ENCODE results near the gene BRD4.

BRD4 gene

DNA sequence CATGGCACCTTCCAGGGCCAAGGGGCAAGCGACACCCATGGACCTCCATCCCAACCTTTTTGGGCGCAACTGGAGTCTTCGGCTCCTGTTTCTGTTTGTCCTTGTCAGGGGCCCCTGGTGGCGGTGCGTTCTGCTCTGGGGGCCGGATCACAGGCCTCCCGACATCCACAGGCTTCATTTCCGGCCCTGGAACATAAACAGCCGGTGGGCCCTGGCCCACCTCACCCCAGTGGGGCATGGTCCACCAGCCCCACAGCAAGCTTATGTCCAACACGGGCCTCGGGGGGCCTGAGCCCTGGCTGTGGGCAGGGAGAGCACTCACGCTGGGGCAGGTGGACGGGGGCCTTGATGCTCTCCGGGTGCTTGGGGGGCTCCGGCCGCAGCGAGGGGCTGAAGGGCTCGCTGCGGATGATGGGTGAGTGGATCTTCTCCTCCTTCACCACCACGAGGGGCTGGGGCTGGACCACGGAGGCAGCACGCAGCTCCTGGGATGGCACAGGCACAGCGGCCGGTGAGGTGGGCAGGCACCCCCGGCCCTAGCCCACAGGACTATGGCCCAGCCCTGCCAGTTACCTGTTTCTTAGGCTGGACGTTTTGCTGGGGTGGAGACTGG lies 92.9 kb downstream of the BRD4 start:
- TF ChIP-seq, protein P1, sequence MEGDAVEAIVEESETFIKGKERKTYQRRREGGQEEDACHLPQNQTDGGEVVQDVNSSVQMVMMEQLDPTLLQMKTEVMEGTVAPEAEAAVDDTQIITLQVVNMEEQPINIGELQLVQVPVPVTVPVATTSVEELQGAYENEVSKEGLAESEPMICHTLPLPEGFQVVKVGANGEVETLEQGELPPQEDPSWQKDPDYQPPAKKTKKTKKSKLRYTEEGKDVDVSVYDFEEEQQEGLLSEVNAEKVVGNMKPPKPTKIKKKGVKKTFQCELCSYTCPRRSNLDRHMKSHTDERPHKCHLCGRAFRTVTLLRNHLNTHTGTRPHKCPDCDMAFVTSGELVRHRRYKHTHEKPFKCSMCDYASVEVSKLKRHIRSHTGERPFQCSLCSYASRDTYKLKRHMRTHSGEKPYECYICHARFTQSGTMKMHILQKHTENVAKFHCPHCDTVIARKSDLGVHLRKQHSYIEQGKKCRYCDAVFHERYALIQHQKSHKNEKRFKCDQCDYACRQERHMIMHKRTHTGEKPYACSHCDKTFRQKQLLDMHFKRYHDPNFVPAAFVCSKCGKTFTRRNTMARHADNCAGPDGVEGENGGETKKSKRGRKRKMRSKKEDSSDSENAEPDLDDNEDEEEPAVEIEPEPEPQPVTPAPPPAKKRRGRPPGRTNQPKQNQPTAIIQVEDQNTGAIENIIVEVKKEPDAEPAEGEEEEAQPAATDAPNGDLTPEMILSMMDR (IDR thresholded peaks at IDR 0.05; ENCODE audit: low read depth, low read length) = no peak
- H3K4me3 ChIP-seq (ENCODE audit: low read depth, low read length) = no peak overlapping the region

DNA sequence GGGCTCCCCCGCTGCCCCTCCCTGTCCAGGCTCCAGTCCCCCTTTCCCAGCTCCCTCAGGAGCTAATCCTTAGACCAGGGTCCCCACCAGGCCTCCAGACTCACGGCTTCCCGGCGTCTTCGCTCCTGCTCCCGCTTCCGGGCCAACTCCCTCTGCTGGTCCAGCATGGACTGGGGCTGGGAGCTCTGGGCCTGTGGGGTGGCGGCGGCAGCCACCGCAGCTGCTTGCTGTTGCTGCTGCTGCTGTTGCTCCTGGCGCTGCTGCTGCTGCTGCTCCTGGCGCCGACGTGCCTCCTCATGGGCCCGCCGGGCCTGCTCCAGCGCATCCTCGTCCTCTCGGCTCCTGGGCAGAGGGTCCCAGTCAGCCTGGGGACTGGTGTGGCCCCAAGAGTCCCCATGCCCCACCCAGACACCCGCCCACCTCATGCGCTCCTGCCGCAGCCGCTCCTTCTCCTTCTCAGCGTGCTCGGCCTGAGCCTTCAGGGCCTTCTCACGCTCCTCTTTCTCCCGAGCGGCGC lies 93.6 kb downstream of the BRD4 start:
- no peak overlapping the region for H3K4me3 ChIP-seq (ENCODE audit: low read depth, low read length)
- TF ChIP-seq, protein P1 (IDR thresholded peaks at IDR 0.05; ENCODE audit: low read depth, low read length) = no peak

DNA sequence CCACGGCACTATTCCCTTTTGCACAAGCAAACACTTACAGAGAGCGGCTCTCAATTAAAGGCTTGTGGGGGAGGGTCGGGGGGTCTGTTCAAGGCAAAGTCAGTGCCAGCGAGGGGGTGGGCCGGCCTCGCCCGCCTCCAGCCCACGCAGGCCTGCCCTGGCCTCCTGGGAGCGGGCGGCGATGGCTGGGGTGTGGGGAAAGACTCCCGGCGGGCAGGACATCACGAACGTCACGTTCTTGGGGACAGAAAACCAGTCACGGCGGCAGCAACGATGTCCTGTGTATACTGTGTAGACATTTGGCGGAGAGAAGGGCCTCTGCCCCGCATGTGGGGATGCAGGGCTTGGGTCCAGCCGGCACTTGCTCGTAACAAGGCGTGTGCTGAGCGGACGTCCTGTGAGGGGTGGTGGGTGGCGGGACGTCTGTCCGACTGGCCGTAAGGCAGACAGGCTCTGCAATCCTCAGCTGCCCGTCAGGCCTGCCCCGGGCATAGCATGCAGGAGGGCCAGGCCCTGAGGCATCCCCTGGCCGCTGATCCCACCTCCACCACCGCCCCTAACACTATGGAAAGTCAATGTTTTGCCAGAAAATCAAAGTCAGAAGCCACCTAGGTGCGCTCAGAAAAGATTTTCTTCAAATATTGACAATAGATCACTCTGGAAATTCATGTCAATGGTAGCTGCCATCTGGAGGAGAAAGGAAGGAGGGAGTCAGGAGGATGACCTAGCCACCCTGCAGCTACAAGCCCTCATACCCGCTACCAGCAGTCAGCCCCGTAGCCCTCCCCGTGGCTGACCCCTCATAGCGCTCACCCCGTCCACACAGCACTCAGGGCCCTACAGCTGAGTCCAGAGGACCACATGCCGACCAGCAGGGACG lies 94.3 kb downstream of the BRD4 start:
- TF ChIP-seq, protein P1 (IDR thresholded peaks at IDR 0.05; ENCODE audit: low read depth, low read length) = no peak
- H3K4me3 ChIP-seq (ENCODE audit: low read depth, low read length) = no peak overlapping the region

DNA sequence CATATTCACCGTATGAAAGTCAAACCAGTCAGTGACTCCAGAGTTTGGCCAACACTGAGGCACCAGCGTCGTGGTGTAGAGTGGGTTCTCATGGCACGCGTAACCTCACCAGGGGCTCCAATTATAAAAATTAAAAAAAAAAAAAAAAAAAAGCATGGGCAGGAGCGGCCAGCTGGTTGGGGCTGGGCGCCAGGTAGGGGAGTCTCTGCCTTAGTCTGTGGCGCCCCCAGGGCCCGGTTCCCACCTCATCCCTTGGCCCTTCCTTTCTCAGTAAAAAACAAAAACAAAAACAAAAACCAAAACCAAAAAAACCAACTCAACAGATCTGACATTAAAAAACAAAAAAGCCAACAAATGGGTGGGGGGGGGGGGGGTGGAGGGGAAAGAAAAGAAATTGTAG lies 95.5 kb downstream of the BRD4 start:
- H3K4me3 ChIP-seq (ENCODE audit: low read depth, low read length) = no peak overlapping the region

DNA sequence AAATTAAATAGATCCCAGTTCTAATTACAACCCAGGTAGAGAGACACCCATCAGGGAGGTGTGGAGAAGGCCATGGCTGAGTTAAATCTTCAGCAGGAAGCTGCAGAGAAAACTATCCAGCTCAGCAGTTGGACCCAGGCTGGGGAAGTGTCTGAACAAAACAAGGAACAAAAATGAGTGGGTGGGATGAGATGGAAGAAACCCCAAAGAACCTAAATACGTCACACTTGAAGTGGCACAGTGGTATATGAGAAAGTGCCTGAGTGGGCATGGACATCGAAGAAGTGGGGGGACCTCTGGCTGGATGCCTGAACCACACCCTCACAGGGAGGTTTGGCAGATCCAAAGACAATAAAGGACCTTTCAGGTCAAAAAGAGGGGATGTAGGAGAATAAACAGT lies 96.6 kb downstream of the BRD4 start:
- H3K4me3 ChIP-seq (ENCODE audit: low read depth, low read length) = no peak overlapping the region
- TF ChIP-seq, protein P1 (IDR thresholded peaks at IDR 0.05; ENCODE audit: low read depth, low read length) = no peak

More for the DNA sequence above, 95.5 kb downstream of the BRD4 start:
- TF ChIP-seq, protein P1 (IDR thresholded peaks at IDR 0.05; ENCODE audit: low read depth, low read length) = no peak

DNA sequence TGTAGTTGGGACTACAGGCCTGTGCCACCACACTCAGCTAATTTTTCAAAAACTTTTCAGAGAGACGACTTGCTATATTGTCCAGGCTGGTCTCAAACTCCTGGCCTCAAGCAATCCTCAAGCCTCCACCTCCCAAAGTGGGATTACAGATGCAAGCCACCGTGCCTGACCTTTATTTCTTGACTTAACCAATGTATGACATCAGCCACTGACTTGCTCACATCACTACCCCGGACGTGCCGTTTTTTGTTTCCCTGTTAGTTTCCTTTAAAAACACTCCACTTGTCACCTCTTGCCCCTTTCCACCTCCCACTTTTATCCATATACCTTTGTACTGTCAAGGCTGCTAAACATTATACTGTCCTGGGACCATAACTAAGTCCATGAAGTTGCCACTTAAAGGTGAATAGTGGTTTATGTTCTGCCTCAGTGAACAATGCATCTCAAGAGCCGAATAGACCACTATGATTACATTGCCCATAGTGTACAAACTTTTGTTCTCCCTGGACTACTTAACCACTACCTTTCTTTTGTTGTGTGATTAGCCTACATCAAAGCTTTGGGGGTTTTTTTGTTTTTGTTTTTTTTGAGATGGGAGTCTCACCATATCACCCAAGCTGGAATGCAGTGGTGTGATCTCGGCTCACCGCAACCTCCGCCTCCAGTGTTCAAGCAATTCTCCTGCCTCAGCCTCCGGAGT lies 97.8 kb downstream of the BRD4 start:
- TF ChIP-seq, protein P1 (IDR thresholded peaks at IDR 0.05; ENCODE audit: low read depth, low read length) = no peak
- no peak overlapping the region for H3K4me3 ChIP-seq (ENCODE audit: low read depth, low read length)

Data from WI38 (cell line).